Measurements from ENCODE around the gene ZBTB40. TPM values are rescaled to one million over a fixed set of nuclear protein-coding genes. Genes with fewer than 3 reads are reported as not detected.

The ZBTB40 gene
- total and polyA plus RNA-seq, 9 of the 15 experiments (the other 6 are each of a cell fraction or from before 2014, with no cell fraction given), result 2.6 to 26.0 (median 18.8) TPM

GRCh38 chr1:22414244-22414751 is 37.4 kb upstream of the ZBTB40 start (continued):
- peak; percentile 55 for TF ChIP-seq MAFG (tag; conservative IDR thresholded peaks at IDR 0.05)
- peak; percentile 26; the same call in 1 of the 2 replicates for TF ChIP-seq JUND (IDR thresholded peaks at IDR 0.05; ENCODE audit: borderline replicate concordance, low read depth, low read length)
- peak; percentile 27; the same call in 1 of the 3 replicates for TF ChIP-seq JUND (tag; IDR thresholded peaks at IDR 0.05; ENCODE audit: borderline replicate concordance, low read depth, low read length)
- TF ChIP-seq CREM (IDR thresholded peaks at IDR 0.05; ENCODE audit: low read depth), result peak; percentile 36; the same call in 1 of the 2 replicates
- no peak for TF ChIP-seq ELK3 (CRISPR knock-in tag; IDR thresholded peaks at IDR 0.05)
- 0 out of 4 replicates have a peak, but pooled peaks of 1 of the 2 experiments have one; percentile 11 for TF ChIP-seq RCOR1 (IDR thresholded peaks at IDR 0.05; ENCODE audit: borderline replicate concordance in 1 of 2, low read depth in 2 of 2, low read length in 2 of 2)
- TF ChIP-seq, protein P1, sequence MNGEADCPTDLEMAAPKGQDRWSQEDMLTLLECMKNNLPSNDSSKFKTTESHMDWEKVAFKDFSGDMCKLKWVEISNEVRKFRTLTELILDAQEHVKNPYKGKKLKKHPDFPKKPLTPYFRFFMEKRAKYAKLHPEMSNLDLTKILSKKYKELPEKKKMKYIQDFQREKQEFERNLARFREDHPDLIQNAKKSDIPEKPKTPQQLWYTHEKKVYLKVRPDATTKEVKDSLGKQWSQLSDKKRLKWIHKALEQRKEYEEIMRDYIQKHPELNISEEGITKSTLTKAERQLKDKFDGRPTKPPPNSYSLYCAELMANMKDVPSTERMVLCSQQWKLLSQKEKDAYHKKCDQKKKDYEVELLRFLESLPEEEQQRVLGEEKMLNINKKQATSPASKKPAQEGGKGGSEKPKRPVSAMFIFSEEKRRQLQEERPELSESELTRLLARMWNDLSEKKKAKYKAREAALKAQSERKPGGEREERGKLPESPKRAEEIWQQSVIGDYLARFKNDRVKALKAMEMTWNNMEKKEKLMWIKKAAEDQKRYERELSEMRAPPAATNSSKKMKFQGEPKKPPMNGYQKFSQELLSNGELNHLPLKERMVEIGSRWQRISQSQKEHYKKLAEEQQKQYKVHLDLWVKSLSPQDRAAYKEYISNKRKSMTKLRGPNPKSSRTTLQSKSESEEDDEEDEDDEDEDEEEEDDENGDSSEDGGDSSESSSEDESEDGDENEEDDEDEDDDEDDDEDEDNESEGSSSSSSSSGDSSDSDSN (IDR thresholded peaks at IDR 0.05; ENCODE audit: borderline replicate concordance in 1 of 2, low read depth in 2 of 2, low read length in 2 of 2), result 0 out of 4 replicates have a peak, but pooled peaks of 1 of the 2 experiments have one; percentile 25
- no peak for TF ChIP-seq ARID2 (IDR thresholded peaks at IDR 0.05)
- TF ChIP-seq ATF1 (CRISPR knock-in tag; IDR thresholded peaks at IDR 0.05), result no peak
- peak; percentile 45 for TF ChIP-seq ATF1 (tag; IDR thresholded peaks at IDR 0.05)
- TF ChIP-seq CEBPB (tag; IDR thresholded peaks at IDR 0.05), result no peak
- no peak for TF ChIP-seq ZNF780A (CRISPR knock-in tag; IDR thresholded peaks at IDR 0.05)
- no peak for TF ChIP-seq ELF4 (CRISPR knock-in tag; IDR thresholded peaks at IDR 0.05)
- TF ChIP-seq C11orf30 (IDR thresholded peaks at IDR 0.05; ENCODE audit: low read depth), result peak; percentile 54; the same call in 1 of the 2 replicates
- TF ChIP-seq FOXA1 (IDR thresholded peaks at IDR 0.05; ENCODE audit: borderline replicate concordance), result peak; percentile 75
- TF ChIP-seq, protein P2, sequence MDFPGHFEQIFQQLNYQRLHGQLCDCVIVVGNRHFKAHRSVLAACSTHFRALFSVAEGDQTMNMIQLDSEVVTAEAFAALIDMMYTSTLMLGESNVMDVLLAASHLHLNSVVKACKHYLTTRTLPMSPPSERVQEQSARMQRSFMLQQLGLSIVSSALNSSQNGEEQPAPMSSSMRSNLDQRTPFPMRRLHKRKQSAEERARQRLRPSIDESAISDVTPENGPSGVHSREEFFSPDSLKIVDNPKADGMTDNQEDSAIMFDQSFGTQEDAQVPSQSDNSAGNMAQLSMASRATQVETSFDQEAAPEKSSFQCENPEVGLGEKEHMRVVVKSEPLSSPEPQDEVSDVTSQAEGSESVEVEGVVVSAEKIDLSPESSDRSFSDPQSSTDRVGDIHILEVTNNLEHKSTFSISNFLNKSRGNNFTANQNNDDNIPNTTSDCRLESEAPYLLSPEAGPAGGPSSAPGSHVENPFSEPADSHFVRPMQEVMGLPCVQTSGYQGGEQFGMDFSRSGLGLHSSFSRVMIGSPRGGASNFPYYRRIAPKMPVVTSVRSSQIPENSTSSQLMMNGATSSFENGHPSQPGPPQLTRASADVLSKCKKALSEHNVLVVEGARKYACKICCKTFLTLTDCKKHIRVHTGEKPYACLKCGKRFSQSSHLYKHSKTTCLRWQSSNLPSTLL (IDR thresholded peaks at IDR 0.05), result no peak
- peak; percentile 63 for TF ChIP-seq NFE2 (IDR thresholded peaks at IDR 0.05; ENCODE audit: low read depth)
- no peak for TF ChIP-seq IFI16 (CRISPR knock-in tag; IDR thresholded peaks at IDR 0.05)
- TF ChIP-seq FOXA3 (CRISPR knock-in tag; conservative IDR thresholded peaks at IDR 0.05 in 1 of 2, IDR thresholded peaks at IDR 0.05 in 1 of 2), result peak; percentile 92 to 94

Data from K562 (cell line).